NB4 (cell line): ENCODE measurements around the gene ZNF487.
"Not testable (repeated sequence)": the region's sequence is repeated elsewhere in the genome, so short reads cannot be mapped to it uniquely, and the experiment has no call there.

ENCODE experiments used
- CTCF ChIP-seq: IDR thresholded peaks from one replicate; pipeline ENCODE4 v1.5.1; 2012; ENCODE audit warnings: low read depth, low read length
- MYC ChIP-seq: IDR thresholded peaks from 2 replicates; pipeline ENCODE4 v1.6.1; 2011; ENCODE audit warnings: low read depth, low read length
- POLR2A ChIP-seq: IDR thresholded peaks from 2 replicates; pipeline ENCODE4 v1.6.1; 2011; ENCODE audit warnings: mild to moderate bottlenecking; ENCODE audit not compliant: insufficient read length; ENCODE audit errors: extremely low read depth
- TF ChIP-seq, protein P1 (sequence below): IDR thresholded peaks from 2 replicates; pipeline ENCODE4 v1.6.1; 2011; ENCODE audit warnings: low read depth, low read length

- not testable (repeated sequence) for TF ChIP-seq CTCF, POLR2A, MYC
- TF ChIP-seq, protein P1, sequence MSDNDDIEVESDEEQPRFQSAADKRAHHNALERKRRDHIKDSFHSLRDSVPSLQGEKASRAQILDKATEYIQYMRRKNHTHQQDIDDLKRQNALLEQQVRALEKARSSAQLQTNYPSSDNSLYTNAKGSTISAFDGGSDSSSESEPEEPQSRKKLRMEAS: not testable (repeated sequence)
These were observed 9.5 kb downstream of the ZNF487 start for GRCh38 chr10:43446219-43447017.
